ENCODE measurements around the gene CELF1. TPM values are rescaled to one million over a fixed set of nuclear protein-coding genes. Genes with fewer than 3 reads are reported as not detected.
A peak's percentile ranks its signal among the peaks of the same experiment; 100 is the strongest.

Gene CELF1
- total and polyA plus RNA-seq, 2 of the 13 experiments (the other 11 are each of a cell fraction or from before 2014, with no cell fraction given), result 69.0 to 80.1 TPM

DNA sequence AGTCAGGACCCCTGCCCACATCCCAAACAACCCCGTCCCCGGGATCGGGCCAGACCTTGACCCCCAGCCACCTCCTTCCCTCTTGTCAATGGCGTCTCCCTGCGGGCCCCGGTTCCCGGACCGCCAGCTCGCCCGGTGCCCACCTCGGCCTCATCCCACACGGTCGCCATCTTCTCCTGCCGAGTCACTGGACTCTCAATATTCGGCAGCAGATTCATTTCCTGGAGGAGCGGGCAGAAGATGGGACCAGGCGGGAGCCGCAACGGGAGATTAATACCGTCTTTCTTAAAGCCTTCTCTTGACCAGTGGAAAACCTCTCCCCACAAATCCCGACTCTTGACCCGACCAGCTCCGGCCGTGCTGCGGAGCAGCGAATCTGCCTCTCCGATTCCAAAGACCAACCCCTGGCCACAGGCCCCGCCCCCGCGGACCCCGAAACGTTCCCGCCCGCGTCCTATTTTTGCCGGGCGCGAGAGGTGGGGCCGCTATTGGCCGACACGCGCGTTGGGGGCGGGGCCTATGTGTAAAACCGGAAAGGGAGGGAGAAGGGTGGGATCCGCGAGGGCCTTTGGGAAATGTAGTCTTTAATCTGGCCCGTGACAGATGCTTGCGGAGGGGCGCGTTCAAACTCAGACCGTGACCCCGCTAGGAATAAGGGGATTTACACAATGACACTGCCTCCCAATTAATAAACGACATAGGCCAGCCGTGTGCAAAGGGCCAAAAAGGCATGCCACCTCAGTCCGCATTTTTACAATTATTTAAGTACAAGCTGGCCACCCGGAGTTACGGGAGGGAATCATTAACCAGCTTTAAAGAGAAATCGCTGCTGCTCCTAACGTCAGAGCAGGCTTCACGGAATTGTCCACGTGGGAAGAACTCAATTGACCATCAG, 126.6 kb downstream of the CELF1 start, which contains the start of gene PSMC3 (continued):
- TF ChIP-seq, protein P1, sequence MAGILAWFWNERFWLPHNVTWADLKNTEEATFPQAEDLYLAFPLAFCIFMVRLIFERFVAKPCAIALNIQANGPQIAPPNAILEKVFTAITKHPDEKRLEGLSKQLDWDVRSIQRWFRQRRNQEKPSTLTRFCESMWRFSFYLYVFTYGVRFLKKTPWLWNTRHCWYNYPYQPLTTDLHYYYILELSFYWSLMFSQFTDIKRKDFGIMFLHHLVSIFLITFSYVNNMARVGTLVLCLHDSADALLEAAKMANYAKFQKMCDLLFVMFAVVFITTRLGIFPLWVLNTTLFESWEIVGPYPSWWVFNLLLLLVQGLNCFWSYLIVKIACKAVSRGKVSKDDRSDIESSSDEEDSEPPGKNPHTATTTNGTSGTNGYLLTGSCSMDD (CRISPR knock-in tag; IDR thresholded peaks at IDR 0.05), result no peak
- 0 out of 2 replicates have a peak, but pooled peaks have one; percentile 21 for TF ChIP-seq ZNF557 (CRISPR knock-in tag; IDR thresholded peaks at IDR 0.05)
- TF ChIP-seq CEBPB (IDR thresholded peaks at IDR 0.05; ENCODE audit: borderline replicate concordance, low read depth, low read length), result no peak
- TF ChIP-seq ZNF619 (CRISPR knock-in tag; IDR thresholded peaks at IDR 0.05), result no peak; the same call in 1 of the 2 replicates
- TF ChIP-seq ZNF567 (CRISPR knock-in tag; IDR thresholded peaks at IDR 0.05; ENCODE audit: borderline replicate concordance), result no peak
- TF ChIP-seq ZNF841 (CRISPR knock-in tag; IDR thresholded peaks at IDR 0.05; ENCODE audit: borderline replicate concordance), result no peak
- TF ChIP-seq, protein P2, sequence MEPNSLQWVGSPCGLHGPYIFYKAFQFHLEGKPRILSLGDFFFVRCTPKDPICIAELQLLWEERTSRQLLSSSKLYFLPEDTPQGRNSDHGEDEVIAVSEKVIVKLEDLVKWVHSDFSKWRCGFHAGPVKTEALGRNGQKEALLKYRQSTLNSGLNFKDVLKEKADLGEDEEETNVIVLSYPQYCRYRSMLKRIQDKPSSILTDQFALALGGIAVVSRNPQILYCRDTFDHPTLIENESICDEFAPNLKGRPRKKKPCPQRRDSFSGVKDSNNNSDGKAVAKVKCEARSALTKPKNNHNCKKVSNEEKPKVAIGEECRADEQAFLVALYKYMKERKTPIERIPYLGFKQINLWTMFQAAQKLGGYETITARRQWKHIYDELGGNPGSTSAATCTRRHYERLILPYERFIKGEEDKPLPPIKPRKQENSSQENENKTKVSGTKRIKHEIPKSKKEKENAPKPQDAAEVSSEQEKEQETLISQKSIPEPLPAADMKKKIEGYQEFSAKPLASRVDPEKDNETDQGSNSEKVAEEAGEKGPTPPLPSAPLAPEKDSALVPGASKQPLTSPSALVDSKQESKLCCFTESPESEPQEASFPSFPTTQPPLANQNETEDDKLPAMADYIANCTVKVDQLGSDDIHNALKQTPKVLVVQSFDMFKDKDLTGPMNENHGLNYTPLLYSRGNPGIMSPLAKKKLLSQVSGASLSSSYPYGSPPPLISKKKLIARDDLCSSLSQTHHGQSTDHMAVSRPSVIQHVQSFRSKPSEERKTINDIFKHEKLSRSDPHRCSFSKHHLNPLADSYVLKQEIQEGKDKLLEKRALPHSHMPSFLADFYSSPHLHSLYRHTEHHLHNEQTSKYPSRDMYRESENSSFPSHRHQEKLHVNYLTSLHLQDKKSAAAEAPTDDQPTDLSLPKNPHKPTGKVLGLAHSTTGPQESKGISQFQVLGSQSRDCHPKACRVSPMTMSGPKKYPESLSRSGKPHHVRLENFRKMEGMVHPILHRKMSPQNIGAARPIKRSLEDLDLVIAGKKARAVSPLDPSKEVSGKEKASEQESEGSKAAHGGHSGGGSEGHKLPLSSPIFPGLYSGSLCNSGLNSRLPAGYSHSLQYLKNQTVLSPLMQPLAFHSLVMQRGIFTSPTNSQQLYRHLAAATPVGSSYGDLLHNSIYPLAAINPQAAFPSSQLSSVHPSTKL (CRISPR knock-in tag; IDR thresholded peaks at IDR 0.05), result no peak
- TF ChIP-seq, protein P3, sequence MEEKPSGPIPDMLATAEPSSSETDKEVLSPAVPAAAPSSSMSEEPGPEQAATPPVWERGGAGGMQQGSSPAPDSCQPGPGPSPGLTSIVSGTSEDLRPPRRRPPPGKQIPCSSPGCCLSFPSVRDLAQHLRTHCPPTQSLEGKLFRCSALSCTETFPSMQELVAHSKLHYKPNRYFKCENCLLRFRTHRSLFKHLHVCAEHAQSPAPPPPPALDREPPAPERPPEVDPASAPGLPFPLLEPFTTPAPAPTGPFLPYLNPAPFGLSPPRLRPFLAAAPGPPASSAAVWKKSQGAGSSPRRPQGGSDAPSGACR (CRISPR knock-in tag; IDR thresholded peaks at IDR 0.05), result no peak
- no peak; the same call in 1 of the 2 replicates for TF ChIP-seq SALL1 (CRISPR knock-in tag; IDR thresholded peaks at IDR 0.05)
- no peak for TF ChIP-seq ZNF713 (CRISPR knock-in tag; IDR thresholded peaks at IDR 0.05)
- TF ChIP-seq KLF12 (CRISPR knock-in tag; IDR thresholded peaks at IDR 0.05; ENCODE audit: borderline replicate concordance), result peak; percentile 63; the same call in 1 of the 2 replicates
- TF ChIP-seq, protein P4, sequence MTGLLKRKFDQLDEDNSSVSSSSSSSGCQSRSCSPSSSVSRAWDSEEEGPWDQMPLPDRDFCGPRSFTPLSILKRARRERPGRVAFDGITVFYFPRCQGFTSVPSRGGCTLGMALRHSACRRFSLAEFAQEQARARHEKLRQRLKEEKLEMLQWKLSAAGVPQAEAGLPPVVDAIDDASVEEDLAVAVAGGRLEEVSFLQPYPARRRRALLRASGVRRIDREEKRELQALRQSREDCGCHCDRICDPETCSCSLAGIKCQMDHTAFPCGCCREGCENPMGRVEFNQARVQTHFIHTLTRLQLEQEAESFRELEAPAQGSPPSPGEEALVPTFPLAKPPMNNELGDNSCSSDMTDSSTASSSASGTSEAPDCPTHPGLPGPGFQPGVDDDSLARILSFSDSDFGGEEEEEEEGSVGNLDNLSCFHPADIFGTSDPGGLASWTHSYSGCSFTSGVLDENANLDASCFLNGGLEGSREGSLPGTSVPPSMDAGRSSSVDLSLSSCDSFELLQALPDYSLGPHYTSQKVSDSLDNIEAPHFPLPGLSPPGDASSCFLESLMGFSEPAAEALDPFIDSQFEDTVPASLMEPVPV (CRISPR knock-in tag; IDR thresholded peaks at IDR 0.05), result peak; percentile 75
- peak; percentile 35; the same call in 1 of the 2 replicates for TF ChIP-seq FOSL2 (CRISPR knock-in tag; IDR thresholded peaks at IDR 0.05)
- no peak for TF ChIP-seq ZNF879 (CRISPR knock-in tag; IDR thresholded peaks at IDR 0.05)
- peak; percentile 71; the same call in 1 of the 2 replicates for TF ChIP-seq SNAI1 (CRISPR knock-in tag; IDR thresholded peaks at IDR 0.05; ENCODE audit: borderline replicate concordance)
- TF ChIP-seq MTF1 (CRISPR knock-in tag; IDR thresholded peaks at IDR 0.05), result peak; percentile 48; the same call in 1 of the 2 replicates
- TF ChIP-seq, protein P5, sequence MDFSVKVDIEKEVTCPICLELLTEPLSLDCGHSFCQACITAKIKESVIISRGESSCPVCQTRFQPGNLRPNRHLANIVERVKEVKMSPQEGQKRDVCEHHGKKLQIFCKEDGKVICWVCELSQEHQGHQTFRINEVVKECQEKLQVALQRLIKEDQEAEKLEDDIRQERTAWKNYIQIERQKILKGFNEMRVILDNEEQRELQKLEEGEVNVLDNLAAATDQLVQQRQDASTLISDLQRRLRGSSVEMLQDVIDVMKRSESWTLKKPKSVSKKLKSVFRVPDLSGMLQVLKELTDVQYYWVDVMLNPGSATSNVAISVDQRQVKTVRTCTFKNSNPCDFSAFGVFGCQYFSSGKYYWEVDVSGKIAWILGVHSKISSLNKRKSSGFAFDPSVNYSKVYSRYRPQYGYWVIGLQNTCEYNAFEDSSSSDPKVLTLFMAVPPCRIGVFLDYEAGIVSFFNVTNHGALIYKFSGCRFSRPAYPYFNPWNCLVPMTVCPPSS (IDR thresholded peaks at IDR 0.05), result no peak
- TF ChIP-seq, protein P6, sequence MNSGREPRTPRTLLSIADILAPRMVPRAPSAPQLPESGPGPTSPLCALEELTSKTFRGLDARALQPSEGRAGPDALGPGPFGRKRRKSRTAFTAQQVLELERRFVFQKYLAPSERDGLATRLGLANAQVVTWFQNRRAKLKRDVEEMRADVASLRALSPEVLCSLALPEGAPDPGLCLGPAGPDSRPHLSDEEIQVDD (CRISPR knock-in tag; IDR thresholded peaks at IDR 0.05; ENCODE audit: borderline replicate concordance), result no peak
- TF ChIP-seq ZNF816 (CRISPR knock-in tag; IDR thresholded peaks at IDR 0.05; ENCODE audit: borderline replicate concordance), result no peak
- TF ChIP-seq PLRG1 (conservative IDR thresholded peaks at IDR 0.05), result no peak
